Smooth muscle cell (in vitro differentiated cells): ENCODE data around the gene ATP6V1E1. TPM values are rescaled to one million over a fixed set of nuclear protein-coding genes. Genes with fewer than 3 reads are reported as not detected.
A peak's percentile ranks its signal among the peaks of the same experiment; 100 is the strongest.

Experiments used
- DNase-seq: peaks from one replicate; lab custom pipeline; 2025; ENCODE audit not compliant: unreplicated experiment; lab: John Stamatoyannopoulos, UW
- H2AFZ ChIP-seq: fragments of 200-600 bp; sonication (generic); 2 replicates; pipeline ENCODE4 v1.6.0; 2016; ENCODE audit warnings: antibody characterized with exemption, low read depth, mild to moderate bottlenecking
- H3F3A ChIP-seq: fragments of 200-600 bp; sonication (generic); 2 replicates; pipeline ENCODE4 v1.6.0; 2017; ENCODE audit warnings: antibody characterized with exemption, low read depth
- H3K27ac ChIP-seq: fragments of 200-600 bp; sonication (generic); 2 replicates; pipeline ENCODE4 v1.5.1; 2016; ENCODE audit warnings: low read depth, mild to moderate bottlenecking
- H3K27me3 ChIP-seq: fragments of 200-600 bp; sonication (generic); 2 replicates; pipeline ENCODE4 v1.6.1; 2016; ENCODE audit warnings: low read depth, mild to moderate bottlenecking
- H3K36me3 ChIP-seq: fragments of 200-600 bp; sonication (generic); 2 replicates; pipeline ENCODE4 v1.5.1; 2016; ENCODE audit warnings: low read depth
- H3K4me1 ChIP-seq: fragments of 200-600 bp; sonication (generic); 2 replicates; pipeline ENCODE4 v1.5.1; 2016; ENCODE audit warnings: low read depth
- H3K4me2 ChIP-seq: fragments of 200-600 bp; sonication (generic); 2 replicates; pipeline ENCODE4 v1.6.0; 2016; ENCODE audit warnings: mild to moderate bottlenecking
- H3K4me3 ChIP-seq: fragments of 200-600 bp; sonication (generic); 2 replicates; pipeline ENCODE4 v1.5.1; 2016; ENCODE audit warnings: mild to moderate bottlenecking
- H3K79me2 ChIP-seq: fragments of 200-600 bp; sonication (generic); 2 replicates; pipeline ENCODE4 v1.6.0; 2016; ENCODE audit warnings: low read depth, mild to moderate bottlenecking
- H3K9ac ChIP-seq: fragments of 200-600 bp; sonication (generic); 2 replicates; pipeline ENCODE4 v1.6.0; 2016; ENCODE audit warnings: low read depth
- H3K9me3 ChIP-seq: fragments of 200-600 bp; sonication (generic); replicated peaks from 2 replicates; pipeline ENCODE4 v1.5.1; 2016; ENCODE audit warnings: low read depth
- H4K20me1 ChIP-seq: fragments of 200-600 bp; sonication (generic); 2 replicates; pipeline ENCODE4 v1.6.0; 2016; ENCODE audit warnings: low read depth
- CTCF ChIP-seq: fragments of 200-600 bp; sonication (generic); IDR thresholded peaks from 2 replicates; pipeline ENCODE4 v1.5.1; 2017; ENCODE audit warnings: borderline replicate concordance, mild to moderate bottlenecking, antibody characterized with exemption; ENCODE audit not compliant: insufficient read depth, poor library complexity, severe bottlenecking
- WGBS: methylation state at CpG from one replicate; pipeline ENCODE4 v1.1.7; 2016; ENCODE audit warnings: low lambda C conversion rate; 5-methylcytosine and 5-hydroxymethylcytosine counted together
- polyA plus RNA-seq: library from polyadenylated mRNA; unstranded; fragments of >200 nt; fragmentation: Nextera tagmentation; extraction: Ambion mirVana; gene quantifications from 2 replicates; pipeline ENCODE4 v1.2.1, GENCODE V29; 2016
- total RNA-seq: library from RNA; depleted of rRNA; stranded (reverse); fragments of >200 nt; gene quantifications from 2 replicates; pipeline ENCODE4 v1.2.3, GENCODE V29; 2014

Gene ATP6V1E1
- total and polyA plus RNA-seq, 2 experiments from 2014 or later = 85.7 to 117 TPM

GRCh38 chr22:17627961-17628405 lies 566 bp downstream of the ATP6V1E1 start:
- Histone ChIP-seq H3K4me3 (peak overlapping the region; percentile 91), H2AFZ (peak overlapping the region; percentile 93), H3F3A (no peaks in the 10 kb centered on the region), H3K36me3 (no peaks in the 10 kb centered on the region), H3K27ac (peak overlapping the region; percentile 94), H3K79me2 (peaks cover 56% of the 10 kb centered on the region), H3K27me3 (no peaks in the 10 kb centered on the region), H3K9me3 (no peaks in the 10 kb centered on the region), H4K20me1 (peaks cover 41% of the 10 kb centered on the region), H3K4me1 (peaks cover 13% of the 10 kb centered on the region), H3K4me2 (peak overlapping the region; percentile 98), H3K9ac (peak overlapping the region; percentile 98)
- WGBS = 23% methylated on average over 24 of the region's 24 CpGs
- no peak for TF ChIP-seq CTCF
- no peak for DNase-seq

- H3K4me3 ChIP-seq = no peak overlapping the region
- no peaks in the 10 kb centered on the region for H3K4me1 ChIP-seq
- no peak for TF ChIP-seq CTCF
- DNase-seq = no peak
- peaks cover 14% of the 10 kb centered on the region for H3K36me3 ChIP-seq
- H3K79me2 ChIP-seq = peaks cover 27% of the 10 kb centered on the region
- no peak overlapping the region for H3K4me2 ChIP-seq
- no peak overlapping the region for H3K9ac ChIP-seq
- no peak overlapping the region for H3K27ac ChIP-seq
- no peaks in the 10 kb centered on the region for H3K9me3 ChIP-seq
- H3F3A ChIP-seq = no peaks in the 10 kb centered on the region
- H4K20me1 ChIP-seq = peaks cover 48% of the 10 kb centered on the region
- 98% methylated on average over 7 of the region's 7 CpGs for WGBS
- no peak overlapping the region for H2AFZ ChIP-seq
- H3K27me3 ChIP-seq = no peaks in the 10 kb centered on the region
Observed at GRCh38 chr22:17613280-17613679, 15.3 kb downstream of the ATP6V1E1 start.

GRCh38 chr22:17612057-17612456 lies 16.5 kb downstream of the ATP6V1E1 start:
- no peak for TF ChIP-seq CTCF
- no peak overlapping the region for H3K27ac ChIP-seq
- no peak overlapping the region for H3K4me2 ChIP-seq
- peaks cover 60% of the 10 kb centered on the region for H4K20me1 ChIP-seq
- H3K4me1 ChIP-seq = no peaks in the 10 kb centered on the region
- no peaks in the 10 kb centered on the region for H3F3A ChIP-seq
- H3K79me2 ChIP-seq = peaks cover 22% of the 10 kb centered on the region
- H3K9ac ChIP-seq = no peak overlapping the region
- H2AFZ ChIP-seq = no peak overlapping the region
- H3K27me3 ChIP-seq = no peaks in the 10 kb centered on the region
- DNase-seq = no peak
- no peaks in the 10 kb centered on the region for H3K9me3 ChIP-seq
- no peak overlapping the region for H3K4me3 ChIP-seq
- peaks cover 14% of the 10 kb centered on the region for H3K36me3 ChIP-seq
- 97% methylated on average over 3 of the region's 3 CpGs for WGBS

GRCh38 chr22:17607891-17608521 lies 20.5 kb downstream of the ATP6V1E1 start:
- H3K4me2 ChIP-seq = no peak overlapping the region
- H3F3A ChIP-seq = no peaks in the 10 kb centered on the region
- WGBS = 82% methylated on average over 4 of the region's 4 CpGs
- no peaks in the 10 kb centered on the region for H3K27me3 ChIP-seq
- peaks cover 14% of the 10 kb centered on the region for H3K36me3 ChIP-seq
- no peak for TF ChIP-seq CTCF
- no peaks in the 10 kb centered on the region for H3K9me3 ChIP-seq
- peak overlapping the region; percentile 41 for H3K27ac ChIP-seq
- no peaks in the 10 kb centered on the region for H3K4me1 ChIP-seq
- H3K9ac ChIP-seq = peak overlapping the region; percentile 4
- peaks cover 36% of the 10 kb centered on the region for H3K79me2 ChIP-seq
- no peak overlapping the region for H2AFZ ChIP-seq
- H3K4me3 ChIP-seq = no peak overlapping the region
- peaks cover 74% of the 10 kb centered on the region for H4K20me1 ChIP-seq
- no peak for DNase-seq
